Measurements from ENCODE around the gene DOCK9.

GRCh38 chr13:98987275-98987674 lies 9.4 kb upstream of the DOCK9 start:
- no peak for TF ChIP-seq KLF6 (CRISPR knock-in tag; IDR thresholded peaks at IDR 0.05; ENCODE audit: borderline replicate concordance)
- TF ChIP-seq CTCF (IDR thresholded peaks at IDR 0.05 in 2 of 3, conservative IDR thresholded peaks at IDR 0.05 in 1 of 3; ENCODE audit: insufficient read depth in 2 of 3, low read depth in 1 of 3, low read length in 3 of 3) = no peak
- no peak for TF ChIP-seq RCOR1 (IDR thresholded peaks at IDR 0.05; ENCODE audit: borderline replicate concordance in 1 of 2, low read depth in 2 of 2, low read length in 2 of 2)
- no peak for TF ChIP-seq BRD4 (IDR thresholded peaks at IDR 0.05)
- no peak for TF ChIP-seq CEBPB (tag; IDR thresholded peaks at IDR 0.05)
- no peak for TF ChIP-seq BACH1 (tag; IDR thresholded peaks at IDR 0.05)
- no peak for TF ChIP-seq POLR2A (conservative IDR thresholded peaks at IDR 0.05)

Measured in K562 (cell line).